K562 (cell line): ENCODE results near the gene PPP2R3B. TPM values are rescaled to one million over a fixed set of nuclear protein-coding genes. Genes with fewer than 3 reads are reported as not detected.

ENCODE experiments used
- ATF4 ChIP-seq: fragments of 450-650 bp; formaldehyde crosslinking; IDR thresholded peaks from 2 replicates; pipeline ENCODE4 v1.4.0; 2022; ENCODE audit warnings: mild to moderate bottlenecking, moderate library complexity
- CREB3L1 ChIP-seq: fragments of 450-650 bp; IDR thresholded peaks from 2 replicates; pipeline ENCODE4 v1.6.1; 2014; ENCODE audit warnings: low read depth, mild to moderate bottlenecking, moderate library complexity, borderline replicate concordance
- CREM ChIP-seq: IDR thresholded peaks from 2 replicates; pipeline ENCODE4 v1.6.1; 2014; ENCODE audit warnings: antibody characterized with exemption, low read depth
- EP400 ChIP-seq: fragments of 450-650 bp; IDR thresholded peaks from 2 replicates; pipeline ENCODE4 v1.6.1; 2017; ENCODE audit warnings: antibody characterized with exemption, mild to moderate bottlenecking, moderate library complexity
- ESRRB ChIP-seq: fragments of 250-450 bp; sonication (Bioruptor Pico); IDR thresholded peaks from 2 replicates; pipeline ENCODE4 v1.5.0; 2020; ENCODE audit warnings: mild to moderate bottlenecking, moderate library complexity, borderline replicate concordance
- ETS1 ChIP-seq: conservative IDR thresholded peaks from 2 replicates; pipeline ENCODE4 v1.6.1; 2011; ENCODE audit warnings: low read depth, mild to moderate bottlenecking, low read length; ENCODE audit not compliant: control insufficient read depth
- FOXM1 ChIP-seq, 2 experiments: fragments of 450-650 bp in 1 of 2; sonication (generic) in 1 of 2; formaldehyde crosslinking in 1 of 2; IDR thresholded peaks; 2 replicates each; pipeline versions ENCODE4 v1.6.1 to v1.9.0; 2017 to 2022; ENCODE audit warnings: low read depth in 2 of 2, mild to moderate bottlenecking in 2 of 2, missing genetic modification reagents in 1 of 2, moderate library complexity in 1 of 2
- GTF2A2 ChIP-seq: IDR thresholded peaks from 2 replicates; pipeline ENCODE4 v1.6.1; 2016; ENCODE audit warnings: mild to moderate bottlenecking, missing genetic modification characterization, missing compliant biosample characterization
- KHSRP ChIP-seq: fragments of 450-650 bp; IDR thresholded peaks from 2 replicates; pipeline ENCODE4 v1.6.1; 2017
- MAZ ChIP-seq, 2 experiments: fragments of 450-650 bp in 1 of 2; sonication (generic) in 1 of 2; formaldehyde crosslinking; IDR thresholded peaks in 1 of 2; conservative IDR thresholded peaks in 1 of 2; 2 replicates each; pipeline versions ENCODE4 v1.4.0 to v1.5.0; 2020; ENCODE audit warnings: mild to moderate bottlenecking in 1 of 2, missing genetic modification reagents in 1 of 2
- PHF8 ChIP-seq: fragments of 200-600 bp; sonication (generic); IDR thresholded peaks from 2 replicates; pipeline ENCODE4 v1.6.1; 2012; ENCODE audit warnings: mixed run types, mild to moderate bottlenecking, inconsistent platforms, low read length, moderate library complexity, borderline replicate concordance
- PREB ChIP-seq: sonication (generic); formaldehyde crosslinking; IDR thresholded peaks from 2 replicates; pipeline ENCODE4 v1.8.1; 2023; ENCODE audit warnings: mild to moderate bottlenecking, missing genetic modification reagents
- RHOXF2B ChIP-seq: fragments of 250-450 bp; sonication (Bioruptor Pico); conservative IDR thresholded peaks from 2 replicates; pipeline ENCODE4 v1.5.1; 2021
- SMAD4 ChIP-seq: fragments of 250-450 bp; sonication (Bioruptor Pico); conservative IDR thresholded peaks from 2 replicates; pipeline ENCODE4 v1.8.0; 2021; ENCODE audit warnings: inconsistent platforms, mild to moderate bottlenecking, moderate library complexity
- SRSF1 ChIP-seq: fragments of 200-400 bp; formaldehyde crosslinking; IDR thresholded peaks from 2 replicates; pipeline ENCODE4 v1.6.1; 2017; ENCODE audit warnings: mild to moderate bottlenecking, low read depth, low read length, moderate library complexity
- TCF7 ChIP-seq: sonication (generic); IDR thresholded peaks from 2 replicates; pipeline ENCODE4 v1.6.1; 2016; ENCODE audit warnings: antibody characterized with exemption, borderline replicate concordance
- TRIM28 ChIP-seq: fragments of 450-650 bp; IDR thresholded peaks from 2 replicates; pipeline ENCODE4 v1.6.1; 2017
- USF1 ChIP-seq: sonication (generic); formaldehyde crosslinking; IDR thresholded peaks from 2 replicates; pipeline ENCODE4 v1.9.0; 2022; ENCODE audit warnings: mild to moderate bottlenecking, missing genetic modification reagents
- ZFX ChIP-seq: sonication (generic); formaldehyde crosslinking; IDR thresholded peaks from 2 replicates; pipeline ENCODE4 v1.8.0; 2022; ENCODE audit warnings: mild to moderate bottlenecking, missing genetic modification reagents, moderate library complexity
- ZNF121 ChIP-seq: sonication (generic); formaldehyde crosslinking; conservative IDR thresholded peaks from 2 replicates; pipeline ENCODE4 v1.8.0; 2022; ENCODE audit warnings: missing genetic modification reagents
- ZNF239 ChIP-seq: fragments of 250-450 bp; sonication (Bioruptor Pico); IDR thresholded peaks from 2 replicates; pipeline ENCODE4 v1.4.0; 2020; ENCODE audit warnings: mild to moderate bottlenecking
- ZNF436 ChIP-seq: fragments of 250-450, 450-650 bp; sonication (Bioruptor Pico); formaldehyde crosslinking; IDR thresholded peaks from 2 replicates; pipeline ENCODE4 v1.7.0; 2020; ENCODE audit warnings: mild to moderate bottlenecking
- ZNF57 ChIP-seq: fragments of 450-650 bp; formaldehyde crosslinking; IDR thresholded peaks from 2 replicates; pipeline ENCODE4 v1.4.0; 2020; ENCODE audit warnings: mild to moderate bottlenecking, moderate library complexity
- polyA plus RNA-seq, 8 experiments: library from polyadenylated mRNA; depleted of rRNA in 4 of 8; stranded (reverse) in 5 of 8; unstranded in 3 of 8; fragments of >200 nt; fragmentation: Nextera tagmentation in 2 of 8; fragmentation: Illumina TruSeq in 1 of 8; extraction: Ambion mirVana in 2 of 8; extraction: Trizol in 1 of 8; gene quantifications; 2 replicates each; pipeline versions ENCODE4 v1.2.1 to v1.2.3, GENCODE V29; 2011 to 2014; ENCODE audit warnings: inconsistent platforms in 1 of 8, missing spikeins in 1 of 8
- total RNA-seq, 7 experiments: library from RNA; depleted of rRNA in 6 of 7; stranded (reverse); fragments of >200 nt in 6 of 7; fragmentation: Illumina TruSeq in 2 of 7; extraction: Trizol in 2 of 7; gene quantifications; 2 replicates each; pipeline versions ENCODE4 v1.2.1 to v1.2.3, GENCODE V29; 2011 to 2021; ENCODE audit warnings: low replicate concordance in 1 of 7

Gene PPP2R3B
- total and polyA plus RNA-seq, 9 of the 15 experiments (the other 6 are each of a cell fraction or from before 2014, with no cell fraction given), result 0.04 to 18.2 (median 8.2) TPM; not detected in 1

- TF ChIP-seq ATF4 (CRISPR knock-in tag) (no peak), CREM (peak; percentile 99), SMAD4 (no peak), FOXM1 (IDR thresholded peaks at IDR 0.05; ENCODE audit: low read depth) (no peak), FOXM1 (CRISPR knock-in tag; IDR thresholded peaks at IDR 0.05; ENCODE audit: low read depth) (no peak), ZFX (CRISPR knock-in tag) (peak; percentile 99), KHSRP (peak; percentile 93), ZNF57 (no peak), PREB (CRISPR knock-in tag) (no peak), TCF7 (no peak), ZNF436 (CRISPR knock-in tag) (no peak), USF1 (peak; percentile 58; the same call in 1 of the 2 replicates), GTF2A2 (tag) (no peak), ESRRB (no peak), CREB3L1 (peak; percentile 97), ZNF121 (CRISPR knock-in tag) (no peak), MAZ (CRISPR knock-in tag; conservative IDR thresholded peaks at IDR 0.05 in 1 of 2, IDR thresholded peaks at IDR 0.05 in 1 of 2) (peak; percentile 37 to 91; a peak in 1 of 4 replicates), ZNF239 (CRISPR knock-in tag) (no peak), TRIM28 (no peak), SRSF1 (no peak), RHOXF2B (CRISPR knock-in tag) (no peak), PHF8 (peak; percentile 97), ETS1 (peak; percentile 42; the same call in 1 of the 2 replicates), EP400 (peak; percentile 100)
These were observed at the start of gene PPP2R3B (continued) for GRCh38 chrX:386768-387575.
